GM12878 (cell line): ENCODE measurements around the gene CSPG5. TPM values are rescaled to one million over a fixed set of nuclear protein-coding genes. Genes with fewer than 3 reads are reported as not detected.

Experiments
- ATAC-seq: fragments of 200-7000 bp; cut with Tn5 transposase; 3 replicates; pipeline ENCODE4 v1.9.1; 2020; ENCODE audit warnings: mild to moderate bottlenecking, moderate library complexity
- BruUV-seq: library from RNA; stranded (reverse); fragments of 400-500 nt; replicated peaks from 2 replicates; lab custom pipeline; 2021; lab: Mats Ljungman, UMichigan
- CTCF ChIA-PET: fragments of 300-600 bp; sonication (Branson Sonifier 250); formaldehyde crosslinking; extraction: SDS; loops from one replicate; lab custom pipeline; 2021; ENCODE audit warnings: inconsistent platforms; lab: Yijun Ruan, JAX
- POLR2A ChIA-PET: fragments of 350-600 bp; formaldehyde crosslinking; extraction: SDS; loops from one replicate; lab custom pipeline; 2021; ENCODE audit warnings: inconsistent platforms; lab: Charles Lee
- RAD21 ChIA-PET: fragments of 300-600 bp; sonication (Branson Sonifier 250); formaldehyde crosslinking; loops from one replicate; lab custom pipeline; 2023; ENCODE audit warnings: antibody characterized with exemption; ENCODE audit not compliant: unreplicated experiment; lab: Charles Lee
- SMC1A ChIA-PET: fragments of 300-600 bp; sonication (Branson Sonifier 250); formaldehyde crosslinking; loops from one replicate; lab custom pipeline; 2023; ENCODE audit not compliant: unreplicated experiment, uncharacterized antibody; lab: Charles Lee
- DNase-seq: peaks from one replicate; pipeline ENCODE4 v3.0.0-alpha.2; 2011; ENCODE audit warnings: low read depth, low spot score
- FAIRE-seq: peaks from 3 replicates; lab custom pipeline; 2011; peaks lifted over from hg19 to GRCh38; lab: Jason Lieb, UNC
- H2AFZ ChIP-seq: 2 replicates; pipeline ENCODE4 v1.6.0; 2011; ENCODE audit warnings: low read depth, low read length, control low read depth; ENCODE audit not compliant: control insufficient read depth
- H3K27ac ChIP-seq: 2 replicates; pipeline ENCODE4 v1.5.1; 2011; ENCODE audit warnings: control low read depth; ENCODE audit not compliant: control insufficient read depth, insufficient read depth
- H3K27me3 ChIP-seq, 2 experiments: replicated peaks in 1 of 2; 2 replicates each; pipeline versions ENCODE4 v1.6.0 to v1.6.1; 2011; ENCODE audit warnings: low read length in 1 of 2; ENCODE audit not compliant: control insufficient read depth in 2 of 2, insufficient read depth in 2 of 2
- H3K36me3 ChIP-seq, 2 experiments: 2 replicates each; pipeline ENCODE4 v1.5.1; 2011; ENCODE audit warnings: low read length in 1 of 2; ENCODE audit not compliant: control insufficient read depth in 2 of 2, insufficient read depth in 2 of 2
- H3K4me1 ChIP-seq: 2 replicates; pipeline ENCODE4 v1.6.1; 2011; ENCODE audit warnings: mild to moderate bottlenecking, low read length, moderate library complexity, mixed read lengths; ENCODE audit not compliant: control insufficient read depth, insufficient read depth
- H3K4me2 ChIP-seq: 2 replicates; pipeline ENCODE4 v1.6.0; 2011; ENCODE audit warnings: control low read depth; ENCODE audit not compliant: control insufficient read depth, insufficient read depth
- H3K4me3 ChIP-seq: fragments of 200-600 bp; sonication (generic); 2 replicates; pipeline ENCODE4 v1.5.1; 2016
- H3K79me2 ChIP-seq: 2 replicates; pipeline ENCODE4 v1.6.0; 2011; ENCODE audit warnings: low read length; ENCODE audit not compliant: control insufficient read depth, insufficient read depth
- H3K9ac ChIP-seq: 2 replicates; pipeline ENCODE4 v1.8.0; 2011; ENCODE audit warnings: low read length, control low read depth, mixed read lengths; ENCODE audit not compliant: control insufficient read depth, insufficient read depth
- H3K9me3 ChIP-seq: replicated peaks from 3 replicates; pipeline ENCODE4 v1.5.1; 2011; ENCODE audit warnings: mild to moderate bottlenecking, low read length; ENCODE audit not compliant: control insufficient read depth, insufficient read depth
- H4K20me1 ChIP-seq: 2 replicates; pipeline ENCODE4 v1.6.0; 2011; ENCODE audit not compliant: control insufficient read depth, insufficient read depth
- CEBPZ ChIP-seq: fragments of 150-350 bp; IDR thresholded peaks from 2 replicates; pipeline ENCODE4 v1.6.1; 2016; ENCODE audit warnings: low read depth, low read length
- IRF4 ChIP-seq: IDR thresholded peaks from 2 replicates; pipeline ENCODE4 v1.6.1; 2011; ENCODE audit warnings: low read depth, low read length
- JUNB ChIP-seq: IDR thresholded peaks from 2 replicates; pipeline ENCODE4 v1.6.1; 2016; ENCODE audit warnings: antibody characterized with exemption, mild to moderate bottlenecking
- MEF2A ChIP-seq: IDR thresholded peaks from 2 replicates; pipeline ENCODE4 v1.6.1; 2011; ENCODE audit warnings: low read depth, mild to moderate bottlenecking, low read length, moderate library complexity; ENCODE audit not compliant: insufficient read depth
- PML ChIP-seq: IDR thresholded peaks from 2 replicates; pipeline ENCODE4 v1.6.1; 2012; ENCODE audit warnings: low read length, inconsistent platforms
- ZBTB40 ChIP-seq: fragments of 450-650 bp; IDR thresholded peaks from 2 replicates; pipeline ENCODE4 v1.6.1; 2016; ENCODE audit warnings: mild to moderate bottlenecking, moderate library complexity, borderline replicate concordance
- ZNF384 ChIP-seq: IDR thresholded peaks from 2 replicates; pipeline ENCODE4 v1.6.1; 2012; ENCODE audit warnings: low read depth, mild to moderate bottlenecking, low read length, improper control_type of control experiment, borderline replicate concordance
- WGBS: methylation state at CpG from one replicate; pipeline ENCODE4 v1.1.6; 2016; ENCODE audit warnings: low lambda C conversion rate; ENCODE audit not compliant: insufficient replicate concordance, insufficient coverage; ENCODE audit errors: missing lambda C conversion rate; 5-methylcytosine and 5-hydroxymethylcytosine counted together
- in situ Hi-C: fragments of 300-500 bp; cut with MboI; formaldehyde crosslinking; loops from 9 replicates; pipeline ENCODE4 v1.14.3; 2018; ENCODE audit warnings: mixed read lengths
- intact Hi-C: fragments of 100-400 bp; cut with micrococcal nuclease; formaldehyde crosslinking; loops from one replicate; pipeline ENCODE4 v1.14.2; 2022; ENCODE audit not compliant: unreplicated experiment
- polyA plus RNA-seq, 11 experiments: library from polyadenylated mRNA; depleted of rRNA in 4 of 11; unstranded in 6 of 11; stranded (reverse) in 5 of 11; fragments of >200 nt; fragmentation: Nextera tagmentation in 4 of 11; fragmentation: Illumina TruSeq in 1 of 11; extraction: Ambion mirVana in 4 of 11; extraction: Trizol in 1 of 11; gene quantifications; 1 replicate in 1 of 11; 2 replicates in 10 of 11; pipeline versions ENCODE4 v1.2.1 to v1.2.3, GENCODE V29; 2011 to 2016; ENCODE audit warnings: inconsistent platforms in 2 of 11, missing spikeins in 2 of 11, low read depth in 1 of 11
- total RNA-seq, 4 experiments: library from RNA; depleted of rRNA in 3 of 4; stranded (reverse); fragments of >200 nt in 3 of 4; fragmentation: Illumina TruSeq in 1 of 4; extraction: Trizol in 1 of 4; gene quantifications; 2 replicates each; pipeline versions ENCODE4 v1.2.1 to v1.2.3, GENCODE V29; 2013 to 2021

CSPG5 gene
- total and polyA plus RNA-seq, 10 of the 15 experiments (the other 5 are each of a cell fraction or from before 2014, with no cell fraction given), result 0.08 to 0.17 TPM; not detected in 8

GRCh38 chr3:47571391-47572175 lies 7.1 kb downstream of the CSPG5 start (continued):
- no peak for TF ChIP-seq ZBTB40
- TF ChIP-seq, all 136 proteins: peak for 0

GRCh38 chr3:47568901-47569300 lies 9.8 kb downstream of the CSPG5 start:
- H3K4me1 ChIP-seq, result no peaks in the 10 kb centered on the region
- DNase-seq, result no peak
- in situ Hi-C loops, result no loop called here
- H3K79me2 ChIP-seq, result no peaks in the 10 kb centered on the region
- BruUV-seq, result no TSS peak
- WGBS, result 53% methylated on average over 6 of the region's 6 CpGs
- no peak for ATAC-seq
- H3K27me3 ChIP-seq, result peaks cover 0 to 3% of the 10 kb centered on the region in 2 experiments; a peak in 1 of 4 replicates
- intact Hi-C loops, result no loop called here
- no peak overlapping the region for H2AFZ ChIP-seq
- no peak overlapping the region for H3K4me2 ChIP-seq
- no peaks in the 10 kb centered on the region for H4K20me1 ChIP-seq
- FAIRE-seq, result no peak
- no peaks in the 10 kb centered on the region for H3K9me3 ChIP-seq
- H3K36me3 ChIP-seq, result no peaks in the 10 kb centered on the region
- CTCF ChIA-PET, result no interaction called here
- RAD21 ChIA-PET, result no interaction called here
- H3K4me3 ChIP-seq, result no peak overlapping the region
- POLR2A ChIA-PET, result no interaction called here
- SMC1A ChIA-PET, result no interaction called here
- H3K27ac ChIP-seq, result no peak overlapping the region
- no peak overlapping the region for H3K9ac ChIP-seq
- TF ChIP-seq PML (no peak), ZBTB40 (no peak), JUNB (no peak), IRF4 (no peak), MEF2A (no peak), CEBPZ (no peak), ZNF384 (no peak)
